Measurements from ENCODE around the gene LAMB3.

The LAMB3 gene

GRCh38 chr1:209594440-209594839 lies 57.8 kb downstream of the LAMB3 start:
- DNase-seq: no peak

GRCh38 chr1:209593747-209594146 lies 58.5 kb downstream of the LAMB3 start:
- no peak for DNase-seq

GRCh38 chr1:209590405-209590804 lies 61.8 kb downstream of the LAMB3 start:
- no peak for DNase-seq

GRCh38 chr1:209589863-209590262 lies 62.4 kb downstream of the LAMB3 start:
- no peak for DNase-seq

- DNase-seq: no peak
Measured at GRCh38 chr1:209589440-209589839, 62.8 kb downstream of the LAMB3 start.

GRCh38 chr1:209587789-209588188 lies 64.4 kb downstream of the LAMB3 start:
- DNase-seq: no peak

GRCh38 chr1:209586221-209586740 lies 65.9 kb downstream of the LAMB3 start:
- DNase-seq: no peak

- DNase-seq: peak; percentile 83
Measured at GRCh38 chr1:209585672-209586071, 66.6 kb downstream of the LAMB3 start.

- DNase-seq: no peak
Measured at GRCh38 chr1:209585197-209585596, 67.0 kb downstream of the LAMB3 start.

GRCh38 chr1:209584231-209584672 lies 68.0 kb downstream of the LAMB3 start:
- no peak for DNase-seq

GRCh38 chr1:209583408-209583807 lies 68.8 kb downstream of the LAMB3 start, which contains the start of gene CAMK1G:
Gene CAMK1G, plus strand, starts transcription at chr1:209583714. Its CDS starts 11,270 bp downstream, at chr1:209594984.
- DNase-seq: peak; percentile 44

- DNase-seq: no peak
Measured at GRCh38 chr1:209580577-209580976, 71.6 kb downstream of the LAMB3 start.

- DNase-seq: no peak
Measured at GRCh38 chr1:209577346-209577745, 74.9 kb downstream of the LAMB3 start.

GRCh38 chr1:209576392-209577197 lies 75.6 kb downstream of the LAMB3 start:
- DNase-seq: peak; percentile 80

GRCh38 chr1:209570743-209571142 lies 81.5 kb downstream of the LAMB3 start:
- DNase-seq: no peak

GRCh38 chr1:209569455-209570207 lies 82.6 kb downstream of the LAMB3 start:
- peak; percentile 65 for DNase-seq

- DNase-seq: no peak
Measured at GRCh38 chr1:209567698-209568175, 84.5 kb downstream of the LAMB3 start.

- DNase-seq: peak; percentile 71
Measured at GRCh38 chr1:209565759-209566678, 86.2 kb downstream of the LAMB3 start.

All from right hindlimb (tissue), 1 donor.